HepG2 (cell line): ENCODE data around the gene SEC14L5. TPM values are rescaled to one million over a fixed set of nuclear protein-coding genes. Genes with fewer than 3 reads are reported as not detected.

Experiments
- FOXA3 ChIP-seq: IDR thresholded peaks from 2 replicates; pipeline ENCODE4 v1.6.1; 2016; ENCODE audit warnings: missing genetic modification reagents, missing compliant biosample characterization
- FUBP1 ChIP-seq: sonication (generic); formaldehyde crosslinking; IDR thresholded peaks from 2 replicates; pipeline ENCODE4 v1.5.1; 2020; ENCODE audit warnings: missing genetic modification reagents, mild to moderate bottlenecking, borderline replicate concordance
- HBP1 ChIP-seq: IDR thresholded peaks from 2 replicates; pipeline ENCODE4 v1.6.1; 2016; ENCODE audit warnings: low read depth, control low read depth
- HES4 ChIP-seq: sonication (generic); formaldehyde crosslinking; IDR thresholded peaks from 2 replicates; pipeline ENCODE4 v1.9.0; 2021; ENCODE audit warnings: mild to moderate bottlenecking, missing genetic modification reagents, borderline replicate concordance
- KDM4B ChIP-seq: sonication (generic); formaldehyde crosslinking; IDR thresholded peaks from 2 replicates; pipeline ENCODE4 v1.4.0; 2020; ENCODE audit warnings: missing genetic modification reagents
- KLF6 ChIP-seq: IDR thresholded peaks from 2 replicates; pipeline ENCODE4 v1.8.0; 2016; ENCODE audit warnings: missing biosample characterization, missing genetic modification reagents
- KLF9 ChIP-seq: IDR thresholded peaks from 2 replicates; pipeline ENCODE4 v1.6.1; 2016; ENCODE audit warnings: low read depth
- MED13 ChIP-seq: sonication (generic); formaldehyde crosslinking; IDR thresholded peaks from 2 replicates; pipeline ENCODE4 v1.5.0; 2020; ENCODE audit warnings: missing genetic modification reagents
- MLXIP ChIP-seq: sonication (generic); formaldehyde crosslinking; IDR thresholded peaks from 2 replicates; pipeline ENCODE4 v1.9.0; 2021; ENCODE audit warnings: missing genetic modification reagents, borderline replicate concordance
- MXD4 ChIP-seq: IDR thresholded peaks from 2 replicates; pipeline ENCODE4 v1.6.1; 2016; ENCODE audit warnings: mild to moderate bottlenecking, missing biosample characterization, missing genetic modification reagents
- POLR2AphosphoS5 ChIP-seq: IDR thresholded peaks from 2 replicates; pipeline ENCODE4 v1.6.1; 2012; ENCODE audit warnings: low read depth, low read length
- SALL2 ChIP-seq: sonication (generic); formaldehyde crosslinking; IDR thresholded peaks from 2 replicates; pipeline ENCODE4 v1.8.1; 2023; ENCODE audit warnings: mild to moderate bottlenecking, missing genetic modification reagents, inconsistent platforms
- SMAD3 ChIP-seq: sonication (generic); formaldehyde crosslinking; IDR thresholded peaks from 2 replicates; pipeline ENCODE4 v1.4.0; 2020; ENCODE audit warnings: missing genetic modification reagents
- TARDBP ChIP-seq: sonication (generic); formaldehyde crosslinking; IDR thresholded peaks from 2 replicates; pipeline ENCODE4 v1.8.0; 2022; ENCODE audit warnings: mild to moderate bottlenecking, missing genetic modification reagents
- TCF12 ChIP-seq, 2 experiments: fragments of 450-650 bp in 1 of 2; sonication (generic) in 1 of 2; formaldehyde crosslinking in 1 of 2; IDR thresholded peaks; 2 replicates each; pipeline versions ENCODE4 v1.6.1 to v1.8.0; 2017 to 2022; ENCODE audit warnings: antibody characterized with exemption in 1 of 2, mild to moderate bottlenecking in 1 of 2, missing genetic modification reagents in 1 of 2, moderate library complexity in 1 of 2
- TCF7L2 ChIP-seq: IDR thresholded peaks from 2 replicates; pipeline ENCODE4 v1.6.1; 2011; ENCODE audit warnings: mild to moderate bottlenecking, low read depth, low read length, moderate library complexity
- TFAP4 ChIP-seq: sonication (generic); IDR thresholded peaks from 2 replicates; pipeline ENCODE4 v1.6.1; 2016; ENCODE audit warnings: low read depth, borderline replicate concordance
- ZFP41 ChIP-seq: sonication (generic); formaldehyde crosslinking; IDR thresholded peaks from 2 replicates; pipeline ENCODE4 v1.4.0; 2020; ENCODE audit warnings: mild to moderate bottlenecking, missing genetic modification reagents, borderline replicate concordance
- ZNF354B ChIP-seq: sonication (generic); formaldehyde crosslinking; IDR thresholded peaks from 2 replicates; pipeline ENCODE4 v1.8.0; 2022; ENCODE audit warnings: mild to moderate bottlenecking, missing genetic modification reagents
- ZNF687 ChIP-seq: sonication (generic); formaldehyde crosslinking; IDR thresholded peaks from 2 replicates; pipeline ENCODE4 v1.5.1; 2020; ENCODE audit warnings: mild to moderate bottlenecking, missing genetic modification reagents, moderate library complexity
- polyA plus RNA-seq, 8 experiments: library from polyadenylated mRNA; depleted of rRNA in 3 of 8; stranded (reverse) in 7 of 8; unstranded in 1 of 8; fragments of >200 nt; fragmentation: Illumina TruSeq in 4 of 8; extraction: Trizol in 4 of 8; gene quantifications; 2 replicates each; pipeline versions ENCODE4 v1.2.1 to v1.2.3, GENCODE V29; 2011 to 2016; ENCODE audit warnings: low read depth in 4 of 8, missing spikeins in 1 of 8, mixed read lengths in 1 of 8; ENCODE audit not compliant: insufficient read depth in 1 of 8
- total RNA-seq, 5 experiments: library from RNA; depleted of rRNA; stranded (reverse); fragments of >200 nt; fragmentation: Illumina TruSeq; extraction: Trizol; gene quantifications; 2 replicates each; pipeline ENCODE4 v1.2.3, GENCODE V29; 2016; ENCODE audit warnings: low read depth in 1 of 5

Gene SEC14L5
- total and polyA plus RNA-seq, 2 of the 13 experiments (the other 11 are each of a cell fraction or from before 2014, with no cell fraction given), result 0.40 to 0.42 TPM

- TF ChIP-seq ZNF354B (CRISPR knock-in tag), result no peak
- TF ChIP-seq HBP1, result no peak
- no peak for TF ChIP-seq TCF12 (IDR thresholded peaks at IDR 0.05)
- no peak for TF ChIP-seq TCF12 (CRISPR knock-in tag; IDR thresholded peaks at IDR 0.05)
- TF ChIP-seq TCF7L2, result no peak
- no peak for TF ChIP-seq HES4 (CRISPR knock-in tag)
- TF ChIP-seq KLF6, result no peak
- TF ChIP-seq FOXA3 (CRISPR knock-in tag), result peak; percentile 69
- TF ChIP-seq TARDBP, result peak; percentile 58
- no peak for TF ChIP-seq TFAP4
- no peak for TF ChIP-seq KLF9 (CRISPR knock-in tag)
- TF ChIP-seq KDM4B, result no peak
- no peak for TF ChIP-seq MXD4 (CRISPR knock-in tag)
- no peak for TF ChIP-seq ZNF687
- no peak for TF ChIP-seq ZFP41 (CRISPR knock-in tag)
- TF ChIP-seq SMAD3 (CRISPR knock-in tag), result no peak
- no peak for TF ChIP-seq MED13 (CRISPR knock-in tag)
- TF ChIP-seq MLXIP (CRISPR knock-in tag), result no peak
- TF ChIP-seq POLR2AphosphoS5, result peak; percentile 33; the same call in 1 of the 2 replicates
- no peak for TF ChIP-seq SALL2 (CRISPR knock-in tag)
- no peak for TF ChIP-seq FUBP1 (CRISPR knock-in tag)
Observed at GRCh38 chr16:5032748-5033167, 74.6 kb downstream of the SEC14L5 start (continued).
